Stimulated activated CD8-positive, alpha-beta memory T cell treated with anti-CD3 and anti-CD28 coated beads, Interleukin-15, amount 100 ng/mL, for 1 hour (primary cell): ENCODE results near the gene CCDC200.
"Not testable (repeated sequence)": the region's sequence is repeated elsewhere in the genome, so short reads cannot be mapped to it uniquely, and the experiment has no call there.

Source experiments
- DNase-seq: peaks from one replicate; pipeline ENCODE4 v3.0.0-alpha.2; 2020; ENCODE audit warnings: low read depth

Gene CCDC200

GRCh38 chr17:43228020-43228782 lies at the start of gene CCDC200:
Gene CCDC200 (minus strand): TSS chr17:43228623. CDS start chr17:43228554, 69 bp downstream.
- DNase-seq: not testable (repeated sequence)

GRCh38 chr17:43272914-43273313 lies 44.5 kb upstream of the CCDC200 start:
- not testable (repeated sequence) for DNase-seq

GRCh38 chr17:43272483-43272882 lies 44.1 kb upstream of the CCDC200 start:
- not testable (repeated sequence) for DNase-seq

- DNase-seq: not testable (repeated sequence)
These were observed 42.4 kb upstream of the CCDC200 start for GRCh38 chr17:43270552-43271504.

- not testable (repeated sequence) for DNase-seq
These were observed 18.0 kb upstream of the CCDC200 start for GRCh38 chr17:43246456-43246855.

- DNase-seq: not testable (repeated sequence)
These were observed 12.4 kb upstream of the CCDC200 start for GRCh38 chr17:43240596-43241352.

GRCh38 chr17:43239597-43239996 lies 11.2 kb upstream of the CCDC200 start:
- not testable (repeated sequence) for DNase-seq

GRCh38 chr17:43233877-43234276 lies 5.5 kb upstream of the CCDC200 start, which contains the start of gene RNU2-1:
Gene RNU2-1 (minus strand): TSS chr17:43233977.
- DNase-seq: not testable (repeated sequence)

GRCh38 chr17:43233263-43233662 lies 4.8 kb upstream of the CCDC200 start:
- DNase-seq: not testable (repeated sequence)

GRCh38 chr17:43232021-43232699 lies 3.7 kb upstream of the CCDC200 start:
- not testable (repeated sequence) for DNase-seq

GRCh38 chr17:43231205-43232020 lies 3.0 kb upstream of the CCDC200 start:
- not testable (repeated sequence) for DNase-seq

- no peak for DNase-seq
These were observed 2.0 kb downstream of the CCDC200 start for GRCh38 chr17:43226393-43226792.

GRCh38 chr17:43224146-43224705 lies 4.2 kb downstream of the CCDC200 start:
- no peak for DNase-seq

- DNase-seq: no peak
These were observed 7.8 kb downstream of the CCDC200 start for GRCh38 chr17:43220511-43221125.

GRCh38 chr17:43219746-43220380 lies 8.6 kb downstream of the CCDC200 start:
- no peak for DNase-seq

- DNase-seq: no peak
These were observed 9.4 kb downstream of the CCDC200 start for GRCh38 chr17:43219001-43219400.

GRCh38 chr17:43217614-43218087 lies 10.8 kb downstream of the CCDC200 start:
- no peak for DNase-seq

- DNase-seq: no peak
These were observed 11.4 kb downstream of the CCDC200 start for GRCh38 chr17:43216762-43217613.
